Stomach (tissue), 9 donors: Measurements from ENCODE around the gene TTC28. TPM values are rescaled to one million over a fixed set of nuclear protein-coding genes. Genes with fewer than 3 reads are reported as not detected.

Experiments
- DNase-seq, 2 donors: peaks; one replicate each; pipeline versions ENCODE4 v3.0.0 to v3.0.0-alpha.2; 2013 to 2019
- H3K27ac ChIP-seq, 5 donors: fragments of 200-600 bp in 4 of 5; sonication (generic) in 4 of 5; one replicate each; pipeline ENCODE4 v1.5.1; 2013 to 2019; ENCODE audit warnings: mild to moderate bottlenecking in 1 of 5, moderate library complexity in 1 of 5
- H3K27me3 ChIP-seq, 3 donors: fragments of 200-600 bp; sonication (generic); one replicate each; pipeline ENCODE4 v1.5.1; 2017 to 2019; ENCODE audit warnings: mixed run types in 1 of 3
- H3K36me3 ChIP-seq, 4 donors: fragments of 200-600 bp; sonication (generic); 1 replicate in 3 of 4; 2 replicates in 1 of 4; pipeline ENCODE4 v1.5.1; 2016 to 2019
- H3K4me1 ChIP-seq, 4 donors: fragments of 200-600 bp; sonication (generic); one replicate each; pipeline ENCODE4 v1.5.1; 2016 to 2019
- H3K4me3 ChIP-seq, 4 donors: fragments of 200-600 bp; sonication (generic) in 3 of 4; one replicate each; pipeline ENCODE4 v1.5.1; 2016 to 2019; ENCODE audit warnings: mild to moderate bottlenecking in 1 of 4
- H3K9me3 ChIP-seq, 4 donors: fragments of 200-600 bp; sonication (generic); one replicate each; pipeline ENCODE4 v1.5.1; 2016 to 2019
- EP300 ChIP-seq: sonication (generic); formaldehyde crosslinking; IDR thresholded peaks from one replicate; pipeline ENCODE4 v1.6.1; 2017; ENCODE audit warnings: antibody characterized with exemption
- POLR2A ChIP-seq, 4 donors: fragments of 450-650 bp; IDR thresholded peaks; one replicate each; pipeline ENCODE4 v1.6.1; 2016; ENCODE audit warnings: antibody characterized with exemption in 4 of 4, control low read depth in 2 of 4, mild to moderate bottlenecking in 1 of 4, moderate library complexity in 1 of 4
- POLR2AphosphoS5 ChIP-seq, 3 donors: sonication (generic); formaldehyde crosslinking; IDR thresholded peaks; one replicate each; pipeline ENCODE4 v1.6.1; 2016; ENCODE audit warnings: antibody characterized with exemption in 3 of 3
- WGBS, 5 donors: extraction: QIAGEN DNeasy Blood & Tissue Kit in 3 of 5; methylation state at CpG; one replicate each; pipeline versions ENCODE4 v1.1.5 to v1.1.7; 2013 to 2018; 5-methylcytosine and 5-hydroxymethylcytosine counted together
- intact Hi-C: fragments of 100-400 bp; cut with DNase I; formaldehyde crosslinking; loops from one replicate; pipeline ENCODE4 v1.15.1; 2023; ENCODE audit warnings: low total_unique reads
- polyA plus RNA-seq, 3 donors: library from polyadenylated mRNA; stranded (reverse); fragments of 200-250 nt; gene quantifications; one replicate each; pipeline ENCODE4 v1.2.3, GENCODE V29; 2013
- total RNA-seq, 5 donors: library from RNA; depleted of rRNA; stranded (reverse); fragments of >200 nt; gene quantifications; one replicate each; pipeline versions ENCODE4 v1.1.0 to v1.2.3, GENCODE V29; 2014 to 2016
- TF ChIP-seq, protein P1 (sequence below), 7 experiments: fragments of 450-650 bp in 4 of 7; fragments of 200-600 bp in 3 of 7; sonication (generic) in 3 of 7; IDR thresholded peaks; one replicate each; pipeline ENCODE4 v1.5.1; 2016 to 2019; ENCODE audit warnings: antibody characterized with exemption in 7 of 7, control low read depth in 2 of 7, mild to moderate bottlenecking in 1 of 7
- donor health status: healthy with polysubstance abuse.
- donor health status: Bipolar disorder and iron deficiency.
- donor health status: healthy.

Gene TTC28
- total and polyA plus RNA-seq, 8 donors: 1.7 to 53.4 (median 24.6) TPM

DNA sequence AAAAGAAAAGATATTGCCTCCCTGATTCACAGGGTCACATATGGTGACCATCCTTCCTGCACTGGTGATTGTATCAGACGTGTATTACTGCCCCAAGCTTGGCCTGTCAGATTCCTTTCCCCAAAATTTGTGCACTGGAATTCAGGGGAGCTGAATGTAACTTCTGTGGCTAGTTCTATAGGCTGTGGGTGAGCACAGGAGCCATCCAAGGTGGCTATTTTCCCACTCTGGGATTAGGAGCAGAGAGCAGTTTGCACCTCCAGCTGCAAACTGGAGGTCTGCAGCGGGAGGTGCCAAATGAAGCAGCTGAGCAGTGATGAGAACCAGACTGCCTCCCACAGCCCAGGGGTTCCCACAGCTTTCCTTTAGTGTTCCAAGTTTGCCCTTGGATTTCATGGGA lies 636.4 kb downstream of the TTC28 start:
- DNase-seq: peak in 1 of 2 donors; percentile 35
- no peak overlapping the region for H3K27ac ChIP-seq
- H3K27me3 ChIP-seq: no peaks in the 10 kb centered on the region
- no peaks in the 10 kb centered on the region for H3K36me3 ChIP-seq
- no peaks in the 10 kb centered on the region for H3K9me3 ChIP-seq
- peaks cover 0 to 9% (median 2%) of the 10 kb centered on the region in 4 donors for H3K4me1 ChIP-seq
- TF ChIP-seq, protein P1, sequence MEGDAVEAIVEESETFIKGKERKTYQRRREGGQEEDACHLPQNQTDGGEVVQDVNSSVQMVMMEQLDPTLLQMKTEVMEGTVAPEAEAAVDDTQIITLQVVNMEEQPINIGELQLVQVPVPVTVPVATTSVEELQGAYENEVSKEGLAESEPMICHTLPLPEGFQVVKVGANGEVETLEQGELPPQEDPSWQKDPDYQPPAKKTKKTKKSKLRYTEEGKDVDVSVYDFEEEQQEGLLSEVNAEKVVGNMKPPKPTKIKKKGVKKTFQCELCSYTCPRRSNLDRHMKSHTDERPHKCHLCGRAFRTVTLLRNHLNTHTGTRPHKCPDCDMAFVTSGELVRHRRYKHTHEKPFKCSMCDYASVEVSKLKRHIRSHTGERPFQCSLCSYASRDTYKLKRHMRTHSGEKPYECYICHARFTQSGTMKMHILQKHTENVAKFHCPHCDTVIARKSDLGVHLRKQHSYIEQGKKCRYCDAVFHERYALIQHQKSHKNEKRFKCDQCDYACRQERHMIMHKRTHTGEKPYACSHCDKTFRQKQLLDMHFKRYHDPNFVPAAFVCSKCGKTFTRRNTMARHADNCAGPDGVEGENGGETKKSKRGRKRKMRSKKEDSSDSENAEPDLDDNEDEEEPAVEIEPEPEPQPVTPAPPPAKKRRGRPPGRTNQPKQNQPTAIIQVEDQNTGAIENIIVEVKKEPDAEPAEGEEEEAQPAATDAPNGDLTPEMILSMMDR (IDR thresholded peaks at IDR 0.05): no peak
- no peak for TF ChIP-seq EP300
- TF ChIP-seq POLR2AphosphoS5 (IDR thresholded peaks at IDR 0.05): no peak
- TF ChIP-seq POLR2A (IDR thresholded peaks at IDR 0.05): no peak
- intact Hi-C loops: no loop called here
- H3K4me3 ChIP-seq: no peak overlapping the region
- WGBS, 5 donors: 47 to 72% (median 63%) methylated on average over 1 to 2 of the region's 2 CpGs

DNA sequence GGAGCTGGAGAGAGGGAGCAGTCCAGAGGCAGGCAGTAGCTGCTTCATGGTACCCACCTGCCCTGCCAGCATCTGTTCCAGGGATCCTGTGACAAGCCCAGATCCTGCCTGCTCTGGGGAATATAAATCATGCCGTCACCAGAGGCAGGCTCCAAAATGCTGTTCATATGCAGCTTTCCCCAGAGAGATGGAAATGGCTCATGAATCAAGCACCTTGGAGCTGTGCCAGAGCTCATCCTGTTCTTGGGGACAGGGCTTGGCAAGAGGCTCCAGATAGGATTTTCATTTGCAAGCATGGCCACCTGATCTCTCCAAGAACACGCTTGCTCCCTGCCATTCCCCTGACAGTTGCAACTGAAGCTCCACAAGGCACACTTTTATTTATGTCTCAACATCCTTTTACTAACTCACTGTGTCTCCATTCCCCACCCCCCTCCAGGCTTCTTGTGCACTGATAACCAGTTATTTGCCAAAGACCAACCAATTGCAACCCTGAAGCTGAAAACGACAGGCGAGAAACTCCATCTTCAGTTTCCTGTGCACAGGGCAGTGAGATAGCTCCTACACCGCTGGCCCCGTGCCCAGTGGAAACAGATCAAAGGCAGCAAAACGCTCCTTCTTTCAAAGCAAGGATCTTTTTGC lies 644.8 kb downstream of the TTC28 start:
- Histone ChIP-seq H3K27ac (peak overlapping the region in 3 of 5 donors; percentile 21 to 58 (median 52)), H3K4me1 (peaks cover 20 to 36% (median 24%) of the 10 kb centered on the region in 4 donors), H3K9me3 (no peaks in the 10 kb centered on the region), H3K27me3 (no peaks in the 10 kb centered on the region), H3K4me3 (no peak overlapping the region), H3K36me3 (no peaks in the 10 kb centered on the region)
- TF ChIP-seq POLR2AphosphoS5 (IDR thresholded peaks at IDR 0.05): no peak
- TF ChIP-seq, protein P1 (IDR thresholded peaks at IDR 0.05): no peak
- no peak for TF ChIP-seq EP300
- no peak for TF ChIP-seq POLR2A (IDR thresholded peaks at IDR 0.05)
- peak; percentile 78 to 82 for DNase-seq
- 15 to 25% (median 19%) methylated on average over 7 of the region's 7 CpGs for WGBS, 5 donors
- intact Hi-C loops: no loop called here

- TF ChIP-seq EP300 (no peak), POLR2AphosphoS5 (IDR thresholded peaks at IDR 0.05) (no peak), POLR2A (IDR thresholded peaks at IDR 0.05) (no peak)
- TF ChIP-seq, protein P1 (IDR thresholded peaks at IDR 0.05): no peak
- intact Hi-C loops: no loop called here
Observed at GRCh38 chr22:28034145-28034759, 645.4 kb downstream of the TTC28 start.

DNA sequence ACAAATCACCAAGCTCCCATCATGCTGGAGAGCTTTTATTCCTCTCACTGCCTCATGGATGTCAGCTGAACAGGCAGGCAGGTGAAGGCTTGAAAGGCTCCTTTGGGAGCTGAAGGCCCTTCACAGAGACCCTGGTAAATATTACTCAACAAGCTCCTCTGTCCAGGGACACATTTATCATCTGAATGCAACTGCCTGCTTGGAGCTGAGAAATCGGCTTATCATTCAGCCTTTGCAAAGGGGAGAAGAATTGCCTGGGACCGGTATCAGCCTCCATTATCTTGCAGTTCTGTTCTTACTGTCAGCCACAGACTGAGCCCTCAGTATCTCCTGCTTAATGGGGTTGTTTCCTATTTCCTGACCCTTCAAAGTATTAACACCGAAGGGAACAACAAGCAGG lies 646.8 kb downstream of the TTC28 start:
- DNase-seq: no peak
- TF ChIP-seq, protein P1 (IDR thresholded peaks at IDR 0.05): no peak
- no peak for TF ChIP-seq EP300
- no peak for TF ChIP-seq POLR2A (IDR thresholded peaks at IDR 0.05)
- TF ChIP-seq POLR2AphosphoS5 (IDR thresholded peaks at IDR 0.05): no peak
- intact Hi-C loops: no loop called here
- no peaks in the 10 kb centered on the region for H3K27me3 ChIP-seq
- no peak overlapping the region for H3K4me3 ChIP-seq
- no peak overlapping the region for H3K27ac ChIP-seq
- H3K9me3 ChIP-seq: no peaks in the 10 kb centered on the region
- H3K4me1 ChIP-seq: peaks cover 40 to 56% (median 44%) of the 10 kb centered on the region in 4 donors
- WGBS, 5 donors: 64 to 87% (median 72%) methylated on average over 3 of the region's 3 CpGs
- no peaks in the 10 kb centered on the region for H3K36me3 ChIP-seq

More at GRCh38 chr22:28034145-28034759, 645.4 kb downstream of the TTC28 start:
- no peaks in the 10 kb centered on the region for H3K27me3 ChIP-seq
- WGBS, 5 donors: 80 to 84% (median 82%) methylated on average over 9 of the region's 9 CpGs
- peaks cover 26 to 43% (median 30%) of the 10 kb centered on the region in 4 donors for H3K4me1 ChIP-seq
- no peaks in the 10 kb centered on the region for H3K36me3 ChIP-seq
- peak overlapping the region in 3 of 5 donors; percentile 21 to 58 (median 52) for H3K27ac ChIP-seq
- no peak overlapping the region for H3K4me3 ChIP-seq
- DNase-seq: no peak
- H3K9me3 ChIP-seq: no peaks in the 10 kb centered on the region
